ENCODE measurements around the gene HEPH. TPM values are rescaled to one million over a fixed set of nuclear protein-coding genes. Genes with fewer than 3 reads are reported as not detected.
A peak's percentile ranks its signal among the peaks of the same experiment; 100 is the strongest.
"Not testable (repeated sequence)": the region's sequence is repeated elsewhere in the genome, so short reads cannot be mapped to it uniquely, and the experiment has no call there.

HEPH gene
- total RNA-seq, 3 donors from 2014 or later (not counting 1 experiment from before 2014, with no cell fraction given): not detected

DNA sequence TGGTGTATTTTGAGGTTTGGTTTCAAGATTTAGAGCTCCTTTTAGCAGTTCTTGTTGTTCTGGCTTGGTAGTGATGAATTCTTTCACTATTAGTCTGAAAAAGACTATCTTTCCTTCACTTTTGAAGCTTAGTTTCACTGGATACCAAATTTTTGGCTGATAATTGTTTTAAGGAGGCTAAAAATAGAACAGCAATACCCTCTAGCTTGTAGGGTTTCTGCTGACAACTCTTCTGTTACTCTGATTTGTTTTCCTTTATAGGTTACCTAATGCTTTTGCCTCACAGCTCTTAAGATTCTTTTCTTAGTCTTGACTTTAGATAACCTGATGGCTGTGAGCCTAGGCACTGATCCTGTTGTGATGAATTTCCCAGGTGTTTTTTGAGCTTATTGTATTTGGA lies 33.6 kb upstream of the HEPH start:
- TF ChIP-seq, protein P1, sequence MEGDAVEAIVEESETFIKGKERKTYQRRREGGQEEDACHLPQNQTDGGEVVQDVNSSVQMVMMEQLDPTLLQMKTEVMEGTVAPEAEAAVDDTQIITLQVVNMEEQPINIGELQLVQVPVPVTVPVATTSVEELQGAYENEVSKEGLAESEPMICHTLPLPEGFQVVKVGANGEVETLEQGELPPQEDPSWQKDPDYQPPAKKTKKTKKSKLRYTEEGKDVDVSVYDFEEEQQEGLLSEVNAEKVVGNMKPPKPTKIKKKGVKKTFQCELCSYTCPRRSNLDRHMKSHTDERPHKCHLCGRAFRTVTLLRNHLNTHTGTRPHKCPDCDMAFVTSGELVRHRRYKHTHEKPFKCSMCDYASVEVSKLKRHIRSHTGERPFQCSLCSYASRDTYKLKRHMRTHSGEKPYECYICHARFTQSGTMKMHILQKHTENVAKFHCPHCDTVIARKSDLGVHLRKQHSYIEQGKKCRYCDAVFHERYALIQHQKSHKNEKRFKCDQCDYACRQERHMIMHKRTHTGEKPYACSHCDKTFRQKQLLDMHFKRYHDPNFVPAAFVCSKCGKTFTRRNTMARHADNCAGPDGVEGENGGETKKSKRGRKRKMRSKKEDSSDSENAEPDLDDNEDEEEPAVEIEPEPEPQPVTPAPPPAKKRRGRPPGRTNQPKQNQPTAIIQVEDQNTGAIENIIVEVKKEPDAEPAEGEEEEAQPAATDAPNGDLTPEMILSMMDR (IDR thresholded peaks at IDR 0.05): no peak
- no peak overlapping the region for H3K27ac ChIP-seq (ENCODE audit: low read length)
- no peaks in the 10 kb centered on the region for H3K36me3 Mint-ChIP-seq
- no peaks in the 10 kb centered on the region for H3K4me1 Mint-ChIP-seq
- H3K4me1 ChIP-seq (ENCODE audit: control insufficient read depth, insufficient read depth, low read length): no peaks in the 10 kb centered on the region
- intact Hi-C loops (cut with micrococcal nuclease): no loop called here
- DNase-seq (no peak), ATAC-seq (no peak)
- no peaks in the 10 kb centered on the region for H3K9me3 ChIP-seq (ENCODE audit: control insufficient read depth, insufficient read depth, low read length)
- no peak overlapping the region for H3K27ac Mint-ChIP-seq
- no peak overlapping the region for H3K4me3 ChIP-seq (ENCODE audit: low read length)
- no peaks in the 10 kb centered on the region for H3K27me3 ChIP-seq (ENCODE audit: control insufficient read depth, insufficient read depth, low read length)
- H3K27me3 Mint-ChIP-seq (ENCODE audit: low read depth in 2 of 2): peaks cover 3 to 62% of the 10 kb centered on the region in 2 donors
- no peaks in the 10 kb centered on the region for H3K36me3 ChIP-seq (ENCODE audit: control insufficient read depth, insufficient read depth, low read length)
- H3K4me3 Mint-ChIP-seq: no peak overlapping the region
- no peaks in the 10 kb centered on the region for H3K9me3 Mint-ChIP-seq

DNA sequence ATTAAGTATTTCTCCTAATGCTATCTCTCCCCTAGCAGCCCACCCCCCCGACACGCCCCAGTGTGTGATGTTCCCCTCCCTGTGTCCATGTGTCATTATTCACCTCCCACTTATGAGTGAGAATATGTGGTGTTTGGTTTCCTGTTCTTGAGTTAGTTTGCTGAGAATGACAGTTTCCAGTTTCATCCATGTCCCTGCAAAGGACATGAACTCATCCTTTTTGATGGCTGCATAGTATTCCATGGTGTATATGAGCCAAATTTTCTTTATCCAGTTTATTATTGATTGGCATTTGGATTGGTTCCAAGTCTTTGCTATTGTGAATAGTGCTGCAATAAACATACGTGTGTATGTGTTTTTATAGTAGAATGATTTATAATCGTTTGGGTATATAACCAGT lies 28.8 kb upstream of the HEPH start:
- ATAC-seq; H3K9me3 Mint-ChIP-seq; H3K36me3 ChIP-seq (ENCODE audit: control insufficient read depth, insufficient read depth, low read length); H3K4me1 ChIP-seq (ENCODE audit: control insufficient read depth, insufficient read depth, low read length); DNase-seq; H3K4me3 ChIP-seq (ENCODE audit: low read length); intact Hi-C loops (cut with micrococcal nuclease); H3K27ac Mint-ChIP-seq; H3K27me3 ChIP-seq (ENCODE audit: control insufficient read depth, insufficient read depth, low read length); H3K4me3 Mint-ChIP-seq; H3K36me3 Mint-ChIP-seq; H3K9me3 ChIP-seq (ENCODE audit: control insufficient read depth, insufficient read depth, low read length); H3K4me1 Mint-ChIP-seq; H3K27ac ChIP-seq (ENCODE audit: low read length): not testable (repeated sequence)
- H3K27me3 Mint-ChIP-seq (ENCODE audit: low read depth in 2 of 2): peaks cover 0 to 65% of the 10 kb centered on the region in 2 donors
- WGBS (ENCODE audit: insufficient coverage): no CpG with 5 or more reads among the region's 4 CpGs

DNA sequence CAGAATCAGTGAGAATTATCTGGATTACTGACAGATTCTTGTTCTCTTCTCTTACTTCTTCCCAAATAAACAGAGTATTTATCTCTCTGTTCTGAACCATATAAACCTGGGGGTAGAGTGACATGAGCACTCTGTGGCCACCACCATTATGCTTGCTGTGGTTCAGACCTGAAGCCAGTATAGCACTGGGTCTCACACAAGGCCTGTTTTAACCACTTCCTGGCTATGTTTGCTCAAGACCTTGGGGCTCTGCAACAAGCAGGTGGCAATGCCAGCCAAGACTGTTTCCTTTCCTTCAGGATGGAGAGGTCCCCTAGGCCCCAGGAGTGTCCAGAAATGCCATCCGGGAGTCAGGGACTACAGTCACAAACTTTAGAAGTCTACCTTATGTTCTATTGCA lies 21.7 kb upstream of the HEPH start:
- Histone ChIP-seq H3K27me3 (ENCODE audit: control insufficient read depth, insufficient read depth, low read length) (no peaks in the 10 kb centered on the region), H3K4me3 (ENCODE audit: low read length) (no peak overlapping the region), H3K27ac (ENCODE audit: low read length) (no peak overlapping the region), H3K9me3 (ENCODE audit: control insufficient read depth, insufficient read depth, low read length) (no peaks in the 10 kb centered on the region), H3K36me3 (ENCODE audit: control insufficient read depth, insufficient read depth, low read length) (no peaks in the 10 kb centered on the region), H3K4me1 (ENCODE audit: control insufficient read depth, insufficient read depth, low read length) (peaks cover 4% of the 10 kb centered on the region)
- intact Hi-C loops (cut with micrococcal nuclease): no loop called here
- Mint-ChIP-seq H3K27me3 (ENCODE audit: low read depth in 2 of 2) (peaks cover 0 to 39% of the 10 kb centered on the region in 2 donors), H3K9me3 (no peaks in the 10 kb centered on the region), H3K4me1 (peaks cover 9 to 11% of the 10 kb centered on the region in 2 donors), H3K27ac (no peak overlapping the region), H3K36me3 (no peaks in the 10 kb centered on the region), H3K4me3 (no peak overlapping the region)
- no peak for DNase-seq
- TF ChIP-seq, protein P1 (IDR thresholded peaks at IDR 0.05): no peak
- peak in 1 of 3 donors; percentile 89 for ATAC-seq
- WGBS (ENCODE audit: insufficient coverage): 88% methylated on average over 1 of the region's 1 CpG

DNA sequence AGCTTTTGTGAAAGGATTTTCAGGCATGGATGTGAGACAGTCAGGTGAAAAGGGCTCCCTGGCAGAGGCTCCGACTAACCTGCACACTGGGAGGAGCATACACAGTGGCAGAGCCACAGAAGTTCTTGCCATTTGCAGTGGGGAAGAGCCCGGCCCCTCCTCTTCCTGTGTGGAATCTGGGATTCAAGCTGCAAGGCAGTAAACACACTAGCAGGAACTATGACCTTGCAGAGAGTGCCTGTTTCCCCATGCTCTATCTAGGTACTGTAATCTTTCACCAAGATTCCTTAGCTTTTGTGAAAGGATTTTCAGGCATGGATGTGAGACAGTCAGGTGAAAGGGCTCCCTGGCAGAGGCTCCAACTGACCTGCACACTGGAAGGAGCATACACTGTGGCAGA lies 19.8 kb upstream of the HEPH start:
- H3K36me3 Mint-ChIP-seq: no peaks in the 10 kb centered on the region
- no peak overlapping the region for H3K4me3 Mint-ChIP-seq

More for the DNA sequence above, 19.8 kb upstream of the HEPH start:
- Histone ChIP-seq H3K4me1 (ENCODE audit: control insufficient read depth, insufficient read depth, low read length) (peaks cover 4% of the 10 kb centered on the region), H3K9me3 (ENCODE audit: control insufficient read depth, insufficient read depth, low read length) (no peaks in the 10 kb centered on the region), H3K36me3 (ENCODE audit: control insufficient read depth, insufficient read depth, low read length) (no peaks in the 10 kb centered on the region), H3K27me3 (ENCODE audit: control insufficient read depth, insufficient read depth, low read length) (no peaks in the 10 kb centered on the region), H3K27ac (ENCODE audit: low read length) (no peak overlapping the region), H3K4me3 (ENCODE audit: low read length) (no peak overlapping the region)
- H3K4me1 Mint-ChIP-seq: peaks cover 9 to 11% of the 10 kb centered on the region in 2 donors
- DNase-seq (no peak), ATAC-seq (no peak)
- no peak overlapping the region for H3K27ac Mint-ChIP-seq
- H3K27me3 Mint-ChIP-seq (ENCODE audit: low read depth in 2 of 2): peaks cover 3 to 28% of the 10 kb centered on the region in 2 donors
- TF ChIP-seq, protein P1 (IDR thresholded peaks at IDR 0.05): no peak
- intact Hi-C loops (cut with micrococcal nuclease): no loop called here
- H3K9me3 Mint-ChIP-seq: no peaks in the 10 kb centered on the region
- 91% methylated on average over 2 of the region's 2 CpGs for WGBS (ENCODE audit: insufficient coverage)

Data from natural killer cell (primary cell).